SK-N-MC (cell line): Measurements from ENCODE around the gene MAML2.

ENCODE experiments used
- DNase-seq: peaks from one replicate; pipeline ENCODE4 v3.0.0-alpha.2; 2011; ENCODE audit warnings: low read depth, low spot score
- H3K27ac ChIP-seq: fragments of 200-600 bp; sonication (generic); 2 replicates; pipeline ENCODE4 v1.5.1; 2016; ENCODE audit warnings: mixed run types
- H3K36me3 ChIP-seq: fragments of 200-600 bp; sonication (generic); 2 replicates; pipeline ENCODE4 v1.6.1; 2017; ENCODE audit warnings: antibody characterized with exemption, low read length, mixed read lengths; ENCODE audit not compliant: insufficient read depth
- H3K4me3 ChIP-seq: fragments of 200-600 bp; sonication (generic); 2 replicates; pipeline ENCODE4 v1.5.1; 2016
- H3K9ac ChIP-seq: fragments of 200-600 bp; sonication (generic); 2 replicates; pipeline ENCODE4 v1.8.0; 2017; ENCODE audit warnings: mixed run types, mixed read lengths; ENCODE audit not compliant: insufficient read length
- H3K9me3 ChIP-seq: fragments of 200-600 bp; sonication (generic); 2 replicates; pipeline ENCODE4 v1.6.1; 2017; ENCODE audit warnings: low read depth, mild to moderate bottlenecking, antibody characterized with exemption, low read length, moderate library complexity, mixed read lengths
- EZH2 ChIP-seq: fragments of 200-600 bp; sonication (generic); IDR thresholded peaks from one replicate; pipeline ENCODE4 v1.6.1; 2017; ENCODE audit warnings: antibody characterized with exemption
- FOXP2 ChIP-seq: optimal IDR thresholded peaks from 2 replicates; pipeline ENCODE3; 2011; ENCODE audit warnings: mild to moderate bottlenecking, moderate library complexity; ENCODE audit not compliant: insufficient read depth; ENCODE audit errors: extremely low read length, control extremely low read depth
- POLR2AphosphoS5 ChIP-seq: IDR thresholded peaks from 2 replicates; pipeline ENCODE4 v1.6.1; 2012; ENCODE audit warnings: mild to moderate bottlenecking, low read depth, low read length, borderline replicate concordance

MAML2 gene

GRCh38 chr11:96045622-96046456 lies 297.2 kb downstream of the MAML2 start:
- H3K4me3 ChIP-seq = no peak overlapping the region
- H3K27ac ChIP-seq = no peak overlapping the region
- H3K36me3 ChIP-seq = no peaks in the 10 kb centered on the region
- no peak for DNase-seq
- no peaks in the 10 kb centered on the region for H3K9me3 ChIP-seq
- H3K9ac ChIP-seq = no peak overlapping the region
- TF ChIP-seq POLR2AphosphoS5 = no peak
- no peak for TF ChIP-seq EZH2
- TF ChIP-seq FOXP2 = no peak

- DNase-seq = no peak
- Histone ChIP-seq H3K36me3 (no peaks in the 10 kb centered on the region), H3K9ac (no peak overlapping the region), H3K9me3 (no peaks in the 10 kb centered on the region), H3K4me3 (no peak overlapping the region), H3K27ac (no peak overlapping the region)
- no peak for TF ChIP-seq POLR2AphosphoS5
- no peak for TF ChIP-seq EZH2
- TF ChIP-seq FOXP2 = no peak
Observed at GRCh38 chr11:96044747-96045146, 298.2 kb downstream of the MAML2 start.

- H3K9me3 ChIP-seq = no peaks in the 10 kb centered on the region
- TF ChIP-seq POLR2AphosphoS5 (no peak), FOXP2 (no peak)
- no peak for DNase-seq
- no peak overlapping the region for H3K4me3 ChIP-seq
- no peak overlapping the region for H3K9ac ChIP-seq
- H3K27ac ChIP-seq = no peak overlapping the region
- no peaks in the 10 kb centered on the region for H3K36me3 ChIP-seq
Observed at GRCh38 chr11:96044311-96044710, 298.7 kb downstream of the MAML2 start.

GRCh38 chr11:96043291-96043690 lies 299.7 kb downstream of the MAML2 start:
- no peaks in the 10 kb centered on the region for H3K36me3 ChIP-seq
- TF ChIP-seq FOXP2 (no peak), POLR2AphosphoS5 (no peak), EZH2 (no peak)
- H3K9ac ChIP-seq = no peak overlapping the region
- no peak overlapping the region for H3K4me3 ChIP-seq
- no peak for DNase-seq
- no peaks in the 10 kb centered on the region for H3K9me3 ChIP-seq
- no peak overlapping the region for H3K27ac ChIP-seq

- H3K36me3 ChIP-seq = no peaks in the 10 kb centered on the region
- DNase-seq = no peak
- no peak overlapping the region for H3K27ac ChIP-seq
- H3K4me3 ChIP-seq = no peak overlapping the region
- no peak overlapping the region for H3K9ac ChIP-seq
- H3K9me3 ChIP-seq = no peaks in the 10 kb centered on the region
- TF ChIP-seq POLR2AphosphoS5 (no peak), EZH2 (no peak), FOXP2 (no peak)
Observed at GRCh38 chr11:96038046-96038445, 304.9 kb downstream of the MAML2 start.

GRCh38 chr11:96037405-96037949 lies 305.5 kb downstream of the MAML2 start:
- Histone ChIP-seq H3K9me3 (no peaks in the 10 kb centered on the region), H3K9ac (no peak overlapping the region), H3K27ac (no peak overlapping the region), H3K36me3 (no peaks in the 10 kb centered on the region), H3K4me3 (no peak overlapping the region)
- TF ChIP-seq POLR2AphosphoS5 (no peak), FOXP2 (no peak), EZH2 (no peak)
- no peak for DNase-seq

GRCh38 chr11:96036863-96037262 lies 306.1 kb downstream of the MAML2 start:
- TF ChIP-seq EZH2 (no peak), FOXP2 (no peak), POLR2AphosphoS5 (no peak)
- H3K9me3 ChIP-seq = no peaks in the 10 kb centered on the region
- no peak overlapping the region for H3K4me3 ChIP-seq
- DNase-seq = no peak
- H3K36me3 ChIP-seq = no peaks in the 10 kb centered on the region
- H3K9ac ChIP-seq = no peak overlapping the region
- no peak overlapping the region for H3K27ac ChIP-seq

- Histone ChIP-seq H3K36me3 (no peaks in the 10 kb centered on the region), H3K9ac (no peak overlapping the region), H3K4me3 (no peak overlapping the region), H3K27ac (no peak overlapping the region), H3K9me3 (no peaks in the 10 kb centered on the region)
- TF ChIP-seq POLR2AphosphoS5 = no peak
- no peak for TF ChIP-seq EZH2
- TF ChIP-seq FOXP2 = no peak
- no peak for DNase-seq
Observed at GRCh38 chr11:96035740-96036078, 307.3 kb downstream of the MAML2 start.

- H3K27ac ChIP-seq = no peak overlapping the region
- no peaks in the 10 kb centered on the region for H3K36me3 ChIP-seq
- no peak overlapping the region for H3K9ac ChIP-seq
- DNase-seq = no peak
- TF ChIP-seq EZH2 (no peak), FOXP2 (no peak), POLR2AphosphoS5 (no peak)
- no peak overlapping the region for H3K4me3 ChIP-seq
- no peaks in the 10 kb centered on the region for H3K9me3 ChIP-seq
Observed at GRCh38 chr11:96035031-96035739, 307.8 kb downstream of the MAML2 start.
